Measurements from ENCODE around the gene GLYAT.
"Not testable (repeated sequence)": the region's sequence is repeated elsewhere in the genome, so short reads cannot be mapped to it uniquely, and the experiment has no call there.

GLYAT gene

DNA sequence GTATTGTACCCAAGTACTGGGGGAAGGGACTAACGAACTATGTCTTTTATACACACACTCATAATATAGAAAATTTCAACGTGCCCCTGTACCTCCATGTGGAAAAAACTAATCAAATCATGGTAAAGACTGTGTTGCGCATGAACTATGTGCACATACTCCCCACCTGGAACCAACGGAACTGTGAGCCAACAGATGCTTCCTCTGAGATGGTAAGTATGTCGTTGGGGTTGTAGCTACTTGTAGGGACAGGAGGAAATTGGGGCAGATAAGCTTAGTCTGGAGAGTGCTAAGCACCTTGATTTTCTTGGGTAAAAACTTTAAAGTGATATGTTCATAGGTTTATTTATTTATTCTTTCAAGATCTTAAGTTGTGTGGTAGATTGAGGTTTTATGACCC, 40.1 kb downstream of the GLYAT start:
- peak in 1 of 2 experiments; percentile 14 for DNase-seq (ENCODE audit: low read depth in 1 of 2, low spot score in 1 of 2)
- TF ChIP-seq, protein P1, sequence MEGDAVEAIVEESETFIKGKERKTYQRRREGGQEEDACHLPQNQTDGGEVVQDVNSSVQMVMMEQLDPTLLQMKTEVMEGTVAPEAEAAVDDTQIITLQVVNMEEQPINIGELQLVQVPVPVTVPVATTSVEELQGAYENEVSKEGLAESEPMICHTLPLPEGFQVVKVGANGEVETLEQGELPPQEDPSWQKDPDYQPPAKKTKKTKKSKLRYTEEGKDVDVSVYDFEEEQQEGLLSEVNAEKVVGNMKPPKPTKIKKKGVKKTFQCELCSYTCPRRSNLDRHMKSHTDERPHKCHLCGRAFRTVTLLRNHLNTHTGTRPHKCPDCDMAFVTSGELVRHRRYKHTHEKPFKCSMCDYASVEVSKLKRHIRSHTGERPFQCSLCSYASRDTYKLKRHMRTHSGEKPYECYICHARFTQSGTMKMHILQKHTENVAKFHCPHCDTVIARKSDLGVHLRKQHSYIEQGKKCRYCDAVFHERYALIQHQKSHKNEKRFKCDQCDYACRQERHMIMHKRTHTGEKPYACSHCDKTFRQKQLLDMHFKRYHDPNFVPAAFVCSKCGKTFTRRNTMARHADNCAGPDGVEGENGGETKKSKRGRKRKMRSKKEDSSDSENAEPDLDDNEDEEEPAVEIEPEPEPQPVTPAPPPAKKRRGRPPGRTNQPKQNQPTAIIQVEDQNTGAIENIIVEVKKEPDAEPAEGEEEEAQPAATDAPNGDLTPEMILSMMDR (IDR thresholded peaks at IDR 0.05; ENCODE audit: insufficient read depth, low read length): no peak
- TF ChIP-seq GABPA (IDR thresholded peaks at IDR 0.05; ENCODE audit: low read depth) (no peak), POLR2AphosphoS5 (IDR thresholded peaks at IDR 0.05; ENCODE audit: low read depth) (peak; percentile 86)
- Histone ChIP-seq H3K27ac (replicated peaks) (no peak overlapping the region), H3K27me3 (ENCODE audit: insufficient read depth, poor library complexity, severe bottlenecking) (no peaks in the 10 kb centered on the region), H3K4me3 (replicated peaks; ENCODE audit: insufficient read depth, low read length) (no peak overlapping the region)

DNA sequence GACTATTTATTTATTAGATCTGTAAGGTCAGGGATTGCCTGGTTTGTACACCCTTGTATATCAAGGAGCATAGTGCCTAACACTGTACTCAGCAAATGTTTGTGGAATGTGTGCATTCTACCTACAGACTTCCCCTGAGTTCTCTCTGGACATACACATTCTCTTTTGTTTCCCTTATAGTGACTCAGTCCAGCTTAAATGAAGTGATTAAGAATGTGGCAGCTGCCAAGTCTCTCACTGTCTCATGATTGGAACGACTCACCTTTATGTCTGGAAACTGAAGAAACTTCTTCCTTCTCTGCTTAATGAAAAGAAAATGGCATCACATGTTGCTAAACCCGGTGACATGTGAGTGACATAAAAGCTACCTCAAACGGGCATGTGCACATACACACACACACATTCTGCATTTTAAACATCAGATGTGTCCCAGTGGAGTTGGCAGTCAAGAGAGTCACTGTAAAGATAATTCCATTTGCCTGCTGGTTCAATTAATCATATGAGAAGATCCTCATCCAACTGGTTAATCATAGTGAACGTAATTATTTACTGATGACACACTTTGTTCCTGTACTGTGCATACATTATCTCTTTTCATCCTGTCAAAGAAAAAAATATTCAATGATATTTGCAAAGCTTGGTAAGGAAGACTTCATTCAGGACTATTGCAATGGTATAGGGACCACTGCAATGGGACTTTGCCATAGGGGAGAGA, 42.8 kb downstream of the GLYAT start:
- no peak overlapping the region for H3K27ac ChIP-seq (replicated peaks)
- no peaks in the 10 kb centered on the region for H3K27me3 ChIP-seq (ENCODE audit: insufficient read depth, poor library complexity, severe bottlenecking)
- H3K4me3 ChIP-seq (replicated peaks; ENCODE audit: insufficient read depth, low read length): no peak overlapping the region
- DNase-seq (ENCODE audit: low read depth in 1 of 2, low spot score in 1 of 2): no peak
- TF ChIP-seq, protein P1 (IDR thresholded peaks at IDR 0.05; ENCODE audit: insufficient read depth, low read length): no peak
- TF ChIP-seq, protein P2, sequence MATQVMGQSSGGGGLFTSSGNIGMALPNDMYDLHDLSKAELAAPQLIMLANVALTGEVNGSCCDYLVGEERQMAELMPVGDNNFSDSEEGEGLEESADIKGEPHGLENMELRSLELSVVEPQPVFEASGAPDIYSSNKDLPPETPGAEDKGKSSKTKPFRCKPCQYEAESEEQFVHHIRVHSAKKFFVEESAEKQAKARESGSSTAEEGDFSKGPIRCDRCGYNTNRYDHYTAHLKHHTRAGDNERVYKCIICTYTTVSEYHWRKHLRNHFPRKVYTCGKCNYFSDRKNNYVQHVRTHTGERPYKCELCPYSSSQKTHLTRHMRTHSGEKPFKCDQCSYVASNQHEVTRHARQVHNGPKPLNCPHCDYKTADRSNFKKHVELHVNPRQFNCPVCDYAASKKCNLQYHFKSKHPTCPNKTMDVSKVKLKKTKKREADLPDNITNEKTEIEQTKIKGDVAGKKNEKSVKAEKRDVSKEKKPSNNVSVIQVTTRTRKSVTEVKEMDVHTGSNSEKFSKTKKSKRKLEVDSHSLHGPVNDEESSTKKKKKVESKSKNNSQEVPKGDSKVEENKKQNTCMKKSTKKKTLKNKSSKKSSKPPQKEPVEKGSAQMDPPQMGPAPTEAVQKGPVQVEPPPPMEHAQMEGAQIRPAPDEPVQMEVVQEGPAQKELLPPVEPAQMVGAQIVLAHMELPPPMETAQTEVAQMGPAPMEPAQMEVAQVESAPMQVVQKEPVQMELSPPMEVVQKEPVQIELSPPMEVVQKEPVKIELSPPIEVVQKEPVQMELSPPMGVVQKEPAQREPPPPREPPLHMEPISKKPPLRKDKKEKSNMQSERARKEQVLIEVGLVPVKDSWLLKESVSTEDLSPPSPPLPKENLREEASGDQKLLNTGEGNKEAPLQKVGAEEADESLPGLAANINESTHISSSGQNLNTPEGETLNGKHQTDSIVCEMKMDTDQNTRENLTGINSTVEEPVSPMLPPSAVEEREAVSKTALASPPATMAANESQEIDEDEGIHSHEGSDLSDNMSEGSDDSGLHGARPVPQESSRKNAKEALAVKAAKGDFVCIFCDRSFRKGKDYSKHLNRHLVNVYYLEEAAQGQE (IDR thresholded peaks at IDR 0.05; ENCODE audit: insufficient replicate concordance, low read depth): no peak
- no peak for TF ChIP-seq POLR2AphosphoS5 (IDR thresholded peaks at IDR 0.05; ENCODE audit: low read depth)

DNA sequence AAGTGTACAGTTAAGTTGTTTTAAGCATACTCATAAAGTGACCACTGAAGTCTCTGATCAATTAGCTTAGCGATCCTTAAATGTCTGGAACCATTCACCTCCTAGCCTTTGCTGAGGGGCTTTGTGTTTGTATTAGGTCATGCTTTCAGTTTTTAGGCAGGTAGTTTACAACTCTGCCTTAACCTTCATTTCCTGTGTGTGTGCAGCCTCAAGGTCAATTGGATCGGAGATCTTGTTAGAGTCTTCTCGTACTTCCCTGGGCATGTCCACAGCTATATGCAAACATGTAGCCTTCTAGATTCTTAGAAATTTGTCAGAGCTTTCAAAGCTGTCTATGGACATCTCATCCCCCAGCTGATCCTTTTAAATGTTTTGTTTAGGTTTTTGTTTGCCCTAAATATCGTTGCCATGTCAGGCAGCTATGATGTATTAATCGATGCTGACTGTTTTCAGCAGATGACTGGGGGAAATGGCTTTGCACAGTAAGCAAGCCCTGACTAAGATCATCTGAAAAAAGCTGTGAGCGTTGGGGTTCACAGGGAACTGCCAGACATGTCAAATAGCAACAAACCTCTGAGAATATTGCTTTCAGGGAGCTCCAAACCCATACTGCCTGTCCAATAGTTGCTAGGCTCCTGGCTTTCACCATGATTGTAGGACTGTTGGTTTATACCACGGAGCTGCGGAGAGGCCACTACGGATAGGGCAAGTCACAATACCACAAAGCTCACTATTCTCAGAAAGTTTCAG, 45.6 kb downstream of the GLYAT start:
- TF ChIP-seq, protein P2 (IDR thresholded peaks at IDR 0.05; ENCODE audit: insufficient replicate concordance, low read depth): no peak
- Histone ChIP-seq H3K27me3 (ENCODE audit: insufficient read depth, poor library complexity, severe bottlenecking) (no peaks in the 10 kb centered on the region), H3K4me3 (replicated peaks; ENCODE audit: insufficient read depth, low read length) (no peak overlapping the region), H3K27ac (replicated peaks) (no peak overlapping the region)
- DNase-seq (ENCODE audit: low read depth in 1 of 2, low spot score in 1 of 2): no peak

DNA sequence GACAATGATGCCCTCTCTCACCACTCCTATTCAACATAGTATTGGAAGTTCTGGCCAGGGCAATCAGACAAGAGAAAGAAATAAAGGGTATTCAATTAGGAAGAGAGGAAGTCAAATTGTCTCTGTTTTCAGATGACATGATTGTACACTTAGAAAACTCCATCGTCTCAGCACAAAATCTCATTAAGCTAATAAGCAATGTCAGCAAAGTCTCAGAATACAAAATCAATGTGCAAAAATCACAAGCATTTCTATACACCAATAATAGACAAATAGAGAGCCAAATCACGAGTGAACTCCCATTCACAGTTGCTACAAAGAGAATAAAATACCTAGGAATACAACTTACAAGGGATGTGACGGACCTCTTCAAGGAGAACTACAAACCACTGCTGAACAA, 49.1 kb downstream of the GLYAT start:
- not testable (repeated sequence) for H3K27me3 ChIP-seq (ENCODE audit: insufficient read depth, poor library complexity, severe bottlenecking); DNase-seq (ENCODE audit: low read depth in 1 of 2, low spot score in 1 of 2); H3K4me3 ChIP-seq (replicated peaks; ENCODE audit: insufficient read depth, low read length); H3K27ac ChIP-seq (replicated peaks)

DNA sequence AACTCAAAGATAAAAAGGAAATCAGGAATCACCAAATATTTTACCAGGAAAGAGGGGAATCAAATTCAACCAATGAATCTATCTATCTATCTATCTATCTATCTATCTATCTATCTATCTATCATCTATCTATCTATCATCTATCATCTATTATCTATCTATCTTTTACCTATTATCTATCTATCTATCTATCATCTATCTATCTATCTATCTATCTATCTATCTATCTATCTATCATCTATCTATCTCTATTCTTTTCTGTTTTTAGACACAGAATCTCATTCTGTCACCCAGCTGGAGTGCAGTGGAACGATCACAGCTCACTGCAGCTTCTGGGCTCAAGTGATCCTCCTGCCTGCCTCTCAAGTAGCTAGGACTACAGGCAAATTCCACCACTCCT, 54.2 kb downstream of the GLYAT start:
- not testable (repeated sequence) for H3K4me3 ChIP-seq (replicated peaks; ENCODE audit: insufficient read depth, low read length); DNase-seq (ENCODE audit: low read depth in 1 of 2, low spot score in 1 of 2); H3K27me3 ChIP-seq (ENCODE audit: insufficient read depth, poor library complexity, severe bottlenecking); H3K27ac ChIP-seq (replicated peaks)
